OCI-LY3 (cell line): ENCODE results near the gene SPIN2B.
A peak's percentile ranks its signal among the peaks of the same experiment; 100 is the strongest.
"Not testable (repeated sequence)": the region's sequence is repeated elsewhere in the genome, so short reads cannot be mapped to it uniquely, and the experiment has no call there.

Experiments
- H2AFZ ChIP-seq: fragments of 200-600, 300-600 bp; shearing (Covaris generic); 2 replicates; pipeline ENCODE4 v1.6.0; 2014; ENCODE audit warnings: antibody characterized with exemption, low read depth, low read length
- H3K27ac ChIP-seq: fragments of 200-600, 300-600 bp; sonication (generic); 2 replicates; pipeline ENCODE4 v1.5.1; 2014; ENCODE audit warnings: mild to moderate bottlenecking, low read length, moderate library complexity, mixed read lengths
- H3K27me3 ChIP-seq: fragments of 200-600, 300-600 bp; sonication (generic); 2 replicates; pipeline ENCODE4 v1.6.1; 2014; ENCODE audit warnings: low read depth, low read length, mixed read lengths
- H3K36me3 ChIP-seq: fragments of 200-600, 300-600 bp; sonication (generic); replicated peaks from 2 replicates; pipeline ENCODE3; 2014; ENCODE audit warnings: low read depth, low read length, mixed read lengths
- H3K4me1 ChIP-seq: fragments of 300-600, 200-600 bp; sonication (generic); 2 replicates; pipeline ENCODE4 v1.6.1; 2014; ENCODE audit warnings: low read length, mixed read lengths
- H3K4me2 ChIP-seq: fragments of 200-600, 300-600 bp; sonication (generic); 2 replicates; pipeline ENCODE4 v1.6.1; 2014; ENCODE audit warnings: low read length, mixed read lengths
- H3K4me3 ChIP-seq: fragments of 300-600, 200-600 bp; sonication (generic); 2 replicates; pipeline ENCODE4 v1.5.1; 2014; ENCODE audit warnings: antibody characterized with exemption, mild to moderate bottlenecking, low read length, moderate library complexity
- H3K79me2 ChIP-seq: fragments of 300-600, 200-600 bp; shearing (Covaris generic); 2 replicates; pipeline ENCODE4 v1.6.1; 2014; ENCODE audit warnings: mild to moderate bottlenecking, low read length, mixed read lengths
- H3K9ac ChIP-seq: fragments of 300-600, 200-600 bp; shearing (Covaris generic); 2 replicates; pipeline ENCODE4 v1.6.0; 2014; ENCODE audit warnings: mild to moderate bottlenecking, low read length, moderate library complexity
- H3K9me3 ChIP-seq: fragments of 200-600, 300-600 bp; shearing (Covaris generic); 2 replicates; pipeline ENCODE4 v1.6.1; 2014; ENCODE audit warnings: low read length, mixed read lengths; ENCODE audit not compliant: insufficient read depth
- H4K20me1 ChIP-seq: fragments of 200-600, 300-600 bp; sonication (generic); 2 replicates; pipeline ENCODE4 v1.6.1; 2016; ENCODE audit warnings: low read length, mixed read lengths; ENCODE audit not compliant: insufficient read depth
- EZH2phosphoT487 ChIP-seq: fragments of 200-600 bp; shearing (Covaris generic); IDR thresholded peaks from 2 replicates; pipeline ENCODE4 v1.6.1; 2018; ENCODE audit warnings: antibody characterized with exemption, mixed run types, low read depth
- TF ChIP-seq, protein P1 (sequence below): fragments of 200-600, 300-600 bp; sonication (generic); IDR thresholded peaks from 2 replicates; pipeline ENCODE4 v1.5.1; 2014; ENCODE audit warnings: antibody characterized with exemption, low read length, low read depth

The SPIN2B gene

DNA sequence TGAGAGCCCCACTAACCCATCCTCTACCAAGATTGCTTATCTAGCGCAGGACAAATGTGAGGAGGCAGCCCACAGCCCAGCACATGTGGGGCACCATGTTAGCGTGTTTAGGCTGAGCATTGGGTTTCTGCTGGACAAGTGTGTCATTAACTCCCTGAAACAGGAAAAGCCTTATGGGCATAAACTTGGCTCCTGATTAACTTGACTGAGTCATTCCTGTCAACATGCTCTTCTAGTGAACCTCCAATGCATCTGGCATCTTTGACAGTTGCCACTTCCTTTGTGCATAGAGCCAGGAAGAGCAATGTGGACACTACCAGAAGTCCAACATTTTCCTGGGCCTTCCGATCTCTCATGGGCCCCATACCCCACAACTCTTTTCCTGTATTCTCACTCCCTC, 13.4 kb upstream of the SPIN2B start:
- H4K20me1 ChIP-seq: no peaks in the 10 kb centered on the region
- H3K4me2 ChIP-seq: no peak overlapping the region
- no peaks in the 10 kb centered on the region for H3K27me3 ChIP-seq
- no peak for TF ChIP-seq EZH2phosphoT487
- TF ChIP-seq, protein P1, sequence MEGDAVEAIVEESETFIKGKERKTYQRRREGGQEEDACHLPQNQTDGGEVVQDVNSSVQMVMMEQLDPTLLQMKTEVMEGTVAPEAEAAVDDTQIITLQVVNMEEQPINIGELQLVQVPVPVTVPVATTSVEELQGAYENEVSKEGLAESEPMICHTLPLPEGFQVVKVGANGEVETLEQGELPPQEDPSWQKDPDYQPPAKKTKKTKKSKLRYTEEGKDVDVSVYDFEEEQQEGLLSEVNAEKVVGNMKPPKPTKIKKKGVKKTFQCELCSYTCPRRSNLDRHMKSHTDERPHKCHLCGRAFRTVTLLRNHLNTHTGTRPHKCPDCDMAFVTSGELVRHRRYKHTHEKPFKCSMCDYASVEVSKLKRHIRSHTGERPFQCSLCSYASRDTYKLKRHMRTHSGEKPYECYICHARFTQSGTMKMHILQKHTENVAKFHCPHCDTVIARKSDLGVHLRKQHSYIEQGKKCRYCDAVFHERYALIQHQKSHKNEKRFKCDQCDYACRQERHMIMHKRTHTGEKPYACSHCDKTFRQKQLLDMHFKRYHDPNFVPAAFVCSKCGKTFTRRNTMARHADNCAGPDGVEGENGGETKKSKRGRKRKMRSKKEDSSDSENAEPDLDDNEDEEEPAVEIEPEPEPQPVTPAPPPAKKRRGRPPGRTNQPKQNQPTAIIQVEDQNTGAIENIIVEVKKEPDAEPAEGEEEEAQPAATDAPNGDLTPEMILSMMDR: no peak
- H3K36me3 ChIP-seq: no peaks in the 10 kb centered on the region
- H3K4me3 ChIP-seq: no peak overlapping the region
- no peak overlapping the region for H3K27ac ChIP-seq
- no peak overlapping the region for H3K9ac ChIP-seq
- no peak overlapping the region for H2AFZ ChIP-seq
- H3K9me3 ChIP-seq: no peaks in the 10 kb centered on the region
- no peaks in the 10 kb centered on the region for H3K79me2 ChIP-seq
- no peaks in the 10 kb centered on the region for H3K4me1 ChIP-seq

DNA sequence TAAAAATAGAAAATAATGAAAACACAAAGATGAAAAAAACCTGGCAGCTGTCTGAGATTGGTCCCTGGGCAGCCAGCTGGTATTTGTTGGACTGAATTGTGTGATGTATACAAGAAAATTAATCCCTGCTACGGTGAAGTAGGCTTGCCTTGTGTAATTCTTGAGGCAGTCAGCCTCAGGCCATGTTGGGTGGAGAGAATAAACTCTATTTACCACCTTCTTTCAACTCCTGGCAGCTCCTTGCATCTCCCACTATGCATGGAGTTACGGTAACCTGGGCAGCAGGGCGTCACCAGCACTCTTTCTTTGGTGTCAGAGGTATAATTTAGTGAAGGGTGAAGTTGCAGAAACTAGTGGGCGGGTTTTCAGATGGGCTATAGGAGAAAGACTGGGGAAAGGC, 12.4 kb upstream of the SPIN2B start:
- H3K4me1 ChIP-seq: no peaks in the 10 kb centered on the region
- H3K27ac ChIP-seq: no peak overlapping the region

GRCh38 chrX:57133284-57133683, 11.9 kb upstream of the SPIN2B start:
- not testable (repeated sequence) for H2AFZ ChIP-seq, H3K27me3 ChIP-seq, H4K20me1 ChIP-seq, H3K4me3 ChIP-seq, H3K9ac ChIP-seq, H3K4me1 ChIP-seq, H3K36me3 ChIP-seq, H3K4me2 ChIP-seq, H3K27ac ChIP-seq, H3K9me3 ChIP-seq, H3K79me2 ChIP-seq

More for the DNA sequence above, 12.4 kb upstream of the SPIN2B start:
- H3K27me3 ChIP-seq: no peaks in the 10 kb centered on the region
- no peaks in the 10 kb centered on the region for H3K9me3 ChIP-seq
- H3K79me2 ChIP-seq: no peaks in the 10 kb centered on the region
- no peak overlapping the region for H3K4me2 ChIP-seq
- no peaks in the 10 kb centered on the region for H4K20me1 ChIP-seq
- no peak for TF ChIP-seq EZH2phosphoT487
- TF ChIP-seq, protein P1: no peak
- no peak overlapping the region for H3K9ac ChIP-seq
- no peaks in the 10 kb centered on the region for H3K36me3 ChIP-seq
- H2AFZ ChIP-seq: no peak overlapping the region
- no peak overlapping the region for H3K4me3 ChIP-seq

DNA sequence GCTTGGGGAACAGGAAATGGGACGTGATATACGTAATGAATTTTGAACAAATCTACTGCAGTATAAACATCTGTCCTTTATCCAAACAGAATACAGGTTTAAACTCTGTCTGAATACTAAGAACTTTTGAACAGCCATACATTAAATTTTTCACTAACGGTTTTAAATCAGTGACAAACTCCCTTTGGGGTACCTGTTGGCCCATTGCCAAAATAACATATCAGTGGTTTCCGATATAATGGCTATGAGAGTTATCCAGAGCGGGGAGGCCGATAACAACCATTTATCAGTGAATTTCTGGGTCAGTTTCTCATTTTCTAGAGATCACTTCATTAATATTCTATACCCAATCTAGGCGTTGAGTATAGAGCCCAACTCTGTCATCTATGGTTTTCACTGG, 10.7 kb upstream of the SPIN2B start:
- H2AFZ ChIP-seq: no peak overlapping the region
- no peaks in the 10 kb centered on the region for H4K20me1 ChIP-seq
- no peaks in the 10 kb centered on the region for H3K79me2 ChIP-seq
- no peak overlapping the region for H3K4me2 ChIP-seq
- H3K27me3 ChIP-seq: no peaks in the 10 kb centered on the region
- TF ChIP-seq, protein P1: no peak
- no peak for TF ChIP-seq EZH2phosphoT487
- no peaks in the 10 kb centered on the region for H3K36me3 ChIP-seq
- H3K9me3 ChIP-seq: no peaks in the 10 kb centered on the region
- no peaks in the 10 kb centered on the region for H3K4me1 ChIP-seq
- no peak overlapping the region for H3K9ac ChIP-seq
- H3K4me3 ChIP-seq: no peak overlapping the region
- H3K27ac ChIP-seq: no peak overlapping the region

DNA sequence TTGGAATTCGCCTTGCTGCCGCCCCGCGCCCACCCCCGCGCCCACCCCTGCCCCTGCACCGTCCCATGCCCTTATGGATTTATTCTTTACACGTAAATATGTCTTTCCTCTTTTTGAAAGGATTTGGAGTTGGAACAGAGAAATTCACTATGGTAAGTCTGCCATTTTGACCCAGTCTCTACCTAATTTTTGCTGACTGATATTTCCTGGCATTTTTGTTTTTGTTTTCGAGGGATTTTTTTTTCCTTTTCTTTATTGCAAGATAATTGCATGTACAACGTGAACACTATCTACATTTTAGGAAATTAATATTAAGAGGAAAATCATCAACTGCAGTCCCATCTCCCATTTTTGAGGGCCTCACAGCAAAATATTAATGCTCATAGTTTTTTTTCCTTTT, 468 bp upstream of the SPIN2B start:
- Histone ChIP-seq H3K9me3 (no peaks in the 10 kb centered on the region), H3K4me3 (peak overlapping the region; percentile 75), H3K4me1 (peaks cover 6% of the 10 kb centered on the region), H3K27me3 (no peaks in the 10 kb centered on the region), H4K20me1 (no peaks in the 10 kb centered on the region), H2AFZ (peak overlapping the region; percentile 29), H3K4me2 (peak overlapping the region; percentile 77), H3K36me3 (no peaks in the 10 kb centered on the region), H3K79me2 (no peaks in the 10 kb centered on the region), H3K27ac (no peak overlapping the region), H3K9ac (peak overlapping the region; percentile 48)
- TF ChIP-seq EZH2phosphoT487: no peak
- TF ChIP-seq, protein P1: no peak

GRCh38 chrX:57120619-57121161, 658 bp downstream of the SPIN2B start:
- not testable (repeated sequence) for H4K20me1 ChIP-seq, H3K27ac ChIP-seq, H3K27me3 ChIP-seq, H3K36me3 ChIP-seq, H3K9me3 ChIP-seq, H3K79me2 ChIP-seq, H3K4me1 ChIP-seq
- H2AFZ ChIP-seq: 0 out of 2 replicates have a peak overlapping the region, but pooled peaks have one; percentile 18
- H3K4me3 ChIP-seq: peak overlapping the region; percentile 75
- peak overlapping the region; percentile 48 for H3K9ac ChIP-seq
- H3K4me2 ChIP-seq: peak overlapping the region; percentile 72
